OCI-LY1 (cell line): Measurements from ENCODE around the gene PCDHA1.

Experiments used
- CTCF ChIP-seq: fragments of 200-600 bp; sonication (generic), shearing (Covaris generic); IDR thresholded peaks from 2 replicates; pipeline ENCODE4 v1.5.1; 2017; ENCODE audit warnings: mild to moderate bottlenecking, antibody characterized with exemption, low read length, moderate library complexity, mixed read lengths
- EZH2 ChIP-seq: fragments of 200-600 bp; sonication (generic), shearing (Covaris generic); IDR thresholded peaks from 2 replicates; pipeline ENCODE4 v1.8.0; 2017; ENCODE audit warnings: borderline replicate concordance, mixed run types, mild to moderate bottlenecking, antibody characterized with exemption, low read length, moderate library complexity, mixed read lengths

DNA sequence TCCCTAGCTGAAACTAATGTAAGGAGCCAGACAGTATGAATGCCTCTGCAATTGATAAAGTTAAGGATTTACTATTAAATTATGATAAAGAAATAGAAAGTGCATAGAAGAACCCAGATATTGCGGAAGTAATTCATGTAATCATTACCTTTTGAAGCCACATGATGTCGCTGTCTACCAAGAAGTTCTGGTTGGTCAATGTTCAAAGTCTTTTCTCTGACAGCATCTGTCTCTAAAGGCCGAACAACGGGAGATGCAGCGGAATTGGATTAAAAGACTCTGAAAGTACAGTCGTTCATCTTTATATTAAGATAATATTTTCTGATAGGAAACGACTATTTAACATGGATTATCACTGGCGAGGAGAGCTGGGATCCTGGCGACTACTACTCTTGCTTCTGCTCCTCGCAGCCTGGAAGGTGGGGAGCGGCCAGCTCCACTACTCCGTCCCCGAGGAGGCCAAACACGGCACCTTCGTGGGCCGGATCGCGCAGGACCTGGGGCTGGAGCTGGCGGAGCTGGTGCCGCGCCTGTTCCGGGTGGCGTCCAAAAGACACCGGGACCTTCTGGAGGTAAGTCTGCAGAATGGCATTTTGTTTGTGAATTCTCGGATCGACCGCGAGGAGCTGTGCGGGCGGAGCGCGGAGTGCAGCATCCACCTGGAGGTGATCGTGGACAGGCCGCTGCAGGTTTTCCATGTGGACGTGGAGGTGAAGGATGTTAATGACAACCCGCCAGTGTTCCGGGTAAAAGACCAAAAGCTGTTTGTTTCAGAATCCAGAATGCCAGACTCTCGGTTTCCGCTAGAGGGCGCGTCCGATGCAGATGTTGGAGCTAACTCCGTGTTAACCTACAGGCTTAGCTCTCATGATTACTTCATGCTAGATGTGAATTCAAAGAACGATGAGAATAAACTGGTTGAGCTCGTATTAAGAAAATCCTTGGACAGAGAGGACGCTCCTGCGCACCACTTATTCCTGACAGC, 55.3 kb downstream of the PCDHA1 start, which contains the start of gene PCDHA8:
- TF ChIP-seq CTCF = peak; percentile 63
- no peak for TF ChIP-seq EZH2
